K562 (cell line): ENCODE results near the gene EVI5.
"Not testable (repeated sequence)": the region's sequence is repeated elsewhere in the genome, so short reads cannot be mapped to it uniquely, and the experiment has no call there.

Experiments used
- CBX5 ChIP-seq: IDR thresholded peaks from 2 replicates; pipeline ENCODE4 v1.6.1; 2014; ENCODE audit warnings: low read depth, borderline replicate concordance
- CTCF ChIP-seq, 3 experiments: IDR thresholded peaks in 2 of 3; conservative IDR thresholded peaks in 1 of 3; 2 replicates each; pipeline ENCODE4 v1.5.1; 2011 to 2012; ENCODE audit warnings: low read length in 3 of 3, mild to moderate bottlenecking in 3 of 3, control low read depth in 2 of 3, improper control_type of control experiment in 1 of 3, inconsistent platforms in 1 of 3, low read depth in 1 of 3, mixed read lengths in 1 of 3, moderate library complexity in 1 of 3; ENCODE audit not compliant: insufficient read depth in 2 of 3
- E4F1 ChIP-seq: fragments of 250-450 bp; sonication (Bioruptor Pico); IDR thresholded peaks from 2 replicates; pipeline ENCODE4 v1.5.0; 2021; ENCODE audit warnings: mild to moderate bottlenecking, borderline replicate concordance
- ELF2 ChIP-seq: fragments of 250-450 bp; sonication (Bioruptor Pico); IDR thresholded peaks from 2 replicates; pipeline ENCODE4 v1.5.0; 2021; ENCODE audit warnings: mild to moderate bottlenecking
- EP300 ChIP-seq: IDR thresholded peaks from 2 replicates; pipeline ENCODE4 v1.6.1; 2012; ENCODE audit warnings: low read length, improper control_type of control experiment
- NBN ChIP-seq: fragments of 450-650 bp; IDR thresholded peaks from 2 replicates; pipeline ENCODE4 v1.6.1; 2016; ENCODE audit warnings: low read depth, mild to moderate bottlenecking
- RCOR1 ChIP-seq, 2 experiments: IDR thresholded peaks; 2 replicates each; pipeline ENCODE4 v1.6.1; 2012; ENCODE audit warnings: low read depth in 2 of 2, low read length in 2 of 2, borderline replicate concordance in 1 of 2, improper control_type of control experiment in 1 of 2
- SIN3A ChIP-seq, 2 experiments: fragments of 150-350 bp in 1 of 2; IDR thresholded peaks; 2 replicates each; pipeline ENCODE4 v1.6.1; 2011 to 2016; ENCODE audit warnings: borderline replicate concordance in 2 of 2, low read depth in 2 of 2, low read length in 2 of 2, mild to moderate bottlenecking in 2 of 2, moderate library complexity in 2 of 2; ENCODE audit not compliant: control insufficient read depth in 1 of 2
- SOX6 ChIP-seq: fragments of 450-650 bp; IDR thresholded peaks from 2 replicates; pipeline ENCODE4 v1.6.1; 2014; ENCODE audit warnings: mild to moderate bottlenecking
- TAF7 ChIP-seq: fragments of 450-650 bp; IDR thresholded peaks from 2 replicates; pipeline ENCODE4 v1.6.1; 2016; ENCODE audit warnings: missing genetic modification characterization, missing compliant biosample characterization
- TEAD2 ChIP-seq: fragments of 450-650 bp; IDR thresholded peaks from 2 replicates; pipeline ENCODE4 v1.6.1; 2016; ENCODE audit warnings: missing genetic modification characterization, control low read depth, missing compliant biosample characterization
- ZNF140 ChIP-seq: fragments of 250-450 bp; sonication (Bioruptor Pico); IDR thresholded peaks from 2 replicates; pipeline ENCODE4 v1.8.0; 2021; ENCODE audit warnings: moderate library complexity, mild to moderate bottlenecking, inconsistent platforms
- ZNF24 ChIP-seq: fragments of 450-650 bp; IDR thresholded peaks from 2 replicates; pipeline ENCODE4 v1.6.1; 2016
- TF ChIP-seq, protein P1 (sequence below): fragments of 450-650 bp; formaldehyde crosslinking; IDR thresholded peaks from 2 replicates; pipeline ENCODE4 v1.4.0; 2020; ENCODE audit warnings: mild to moderate bottlenecking, moderate library complexity

DNA sequence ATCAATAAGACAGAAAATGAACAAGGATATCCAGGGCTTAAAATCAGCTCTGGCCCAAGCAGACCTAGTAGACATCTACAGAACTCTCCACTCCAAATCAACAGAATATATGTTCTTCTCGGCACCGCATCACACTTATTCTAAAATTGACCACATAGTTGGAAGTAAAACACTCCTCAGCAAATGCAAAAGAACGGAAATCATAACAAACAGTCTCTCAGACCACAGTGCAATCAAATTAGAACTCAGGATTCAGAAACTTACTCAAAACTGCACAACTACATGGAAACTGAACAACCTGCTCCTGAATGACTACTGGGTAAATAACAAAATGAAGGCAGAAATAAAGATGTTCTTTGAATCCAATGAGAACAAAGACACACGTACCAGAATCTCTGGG is 252.5 kb downstream of the EVI5 start:
- not testable (repeated sequence) for TF ChIP-seq ZNF140; E4F1 (CRISPR knock-in tag); ZNF24; EP300; CTCF (IDR thresholded peaks at IDR 0.05 in 2 of 3, conservative IDR thresholded peaks at IDR 0.05 in 1 of 3; ENCODE audit: insufficient read depth in 2 of 3, low read depth in 1 of 3, low read length in 3 of 3); SIN3A (IDR thresholded peaks at IDR 0.05; ENCODE audit: borderline replicate concordance in 2 of 2, control insufficient read depth in 1 of 2, low read depth in 2 of 2, low read length in 2 of 2); CBX5; SOX6; TEAD2; RCOR1 (IDR thresholded peaks at IDR 0.05; ENCODE audit: borderline replicate concordance in 1 of 2, low read depth in 2 of 2, low read length in 2 of 2); TAF7 (tag); ELF2 (CRISPR knock-in tag); NBN
- TF ChIP-seq, protein P1, sequence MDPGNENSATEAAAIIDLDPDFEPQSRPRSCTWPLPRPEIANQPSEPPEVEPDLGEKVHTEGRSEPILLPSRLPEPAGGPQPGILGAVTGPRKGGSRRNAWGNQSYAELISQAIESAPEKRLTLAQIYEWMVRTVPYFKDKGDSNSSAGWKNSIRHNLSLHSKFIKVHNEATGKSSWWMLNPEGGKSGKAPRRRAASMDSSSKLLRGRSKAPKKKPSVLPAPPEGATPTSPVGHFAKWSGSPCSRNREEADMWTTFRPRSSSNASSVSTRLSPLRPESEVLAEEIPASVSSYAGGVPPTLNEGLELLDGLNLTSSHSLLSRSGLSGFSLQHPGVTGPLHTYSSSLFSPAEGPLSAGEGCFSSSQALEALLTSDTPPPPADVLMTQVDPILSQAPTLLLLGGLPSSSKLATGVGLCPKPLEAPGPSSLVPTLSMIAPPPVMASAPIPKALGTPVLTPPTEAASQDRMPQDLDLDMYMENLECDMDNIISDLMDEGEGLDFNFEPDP (CRISPR knock-in tag): not testable (repeated sequence)
